ENCODE data around the gene XPO5.
"Not testable (repeated sequence)": the region's sequence is repeated elsewhere in the genome, so short reads cannot be mapped to it uniquely, and the experiment has no call there.

The XPO5 gene

GRCh38 chr6:43575772-43576551 is at the start of gene XPO5, which contains the start of gene POLH:
XPO5 (minus strand) TSS chr6:43576038; CDS start chr6:43575864, 174 bp downstream.
POLH (plus strand) TSS chr6:43576185; CDS start chr6:43582320, 6,135 bp downstream.
- peak; percentile 90 for DNase-seq (ENCODE audit: low read depth)

GRCh38 chr6:43625393-43625992 is 49.7 kb upstream of the XPO5 start:
- no peak for DNase-seq (ENCODE audit: low read depth)

DNA sequence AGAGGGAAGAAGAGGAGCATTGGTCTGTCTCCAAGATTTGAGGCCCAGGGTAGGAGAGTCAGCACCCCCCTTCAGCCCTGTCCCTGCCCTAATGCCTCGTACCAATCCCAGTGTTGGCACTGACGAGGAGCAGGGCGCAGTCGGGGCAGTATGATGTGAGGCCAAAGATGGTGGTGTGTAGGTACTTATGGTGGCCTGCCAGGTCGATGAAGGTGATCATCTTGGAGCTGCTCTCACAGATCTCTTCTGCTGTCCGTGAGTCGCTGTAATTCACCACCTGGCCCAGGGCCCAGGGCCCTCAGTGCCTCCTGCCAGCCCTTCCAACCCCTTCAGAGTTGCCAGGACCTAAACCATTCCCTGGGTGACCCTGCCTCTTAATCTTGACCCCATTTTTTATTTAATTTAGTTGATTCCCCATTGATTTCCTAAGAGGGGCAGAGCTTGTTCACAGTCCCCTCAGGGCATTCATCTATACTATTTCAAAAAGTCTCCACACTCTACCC is 49.0 kb upstream of the XPO5 start:
- no peak for DNase-seq (ENCODE audit: low read depth)

GRCh38 chr6:43623880-43624785 is 48.3 kb upstream of the XPO5 start:
- no peak for DNase-seq (ENCODE audit: low read depth)

DNA sequence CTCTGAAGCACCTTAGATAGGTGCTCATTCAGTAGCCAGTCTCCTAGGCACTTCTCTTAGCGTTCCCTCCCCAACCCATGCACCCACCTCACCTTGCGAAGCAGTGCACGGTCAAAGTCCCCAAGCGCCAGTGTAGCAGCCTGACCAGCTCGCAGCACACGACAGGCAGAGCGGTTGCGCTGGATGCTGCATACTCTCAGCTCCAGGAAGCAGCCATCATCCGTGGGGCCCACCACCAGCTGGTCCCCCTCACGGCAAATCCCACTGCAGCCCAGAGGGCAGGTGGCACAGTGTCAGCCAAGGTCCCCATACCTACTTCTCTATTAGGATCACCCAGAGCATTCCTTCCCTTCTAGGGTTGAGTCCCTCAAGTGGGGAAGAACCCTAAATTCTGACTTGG is 46.7 kb upstream of the XPO5 start:
- DNase-seq (ENCODE audit: low read depth): no peak

DNA sequence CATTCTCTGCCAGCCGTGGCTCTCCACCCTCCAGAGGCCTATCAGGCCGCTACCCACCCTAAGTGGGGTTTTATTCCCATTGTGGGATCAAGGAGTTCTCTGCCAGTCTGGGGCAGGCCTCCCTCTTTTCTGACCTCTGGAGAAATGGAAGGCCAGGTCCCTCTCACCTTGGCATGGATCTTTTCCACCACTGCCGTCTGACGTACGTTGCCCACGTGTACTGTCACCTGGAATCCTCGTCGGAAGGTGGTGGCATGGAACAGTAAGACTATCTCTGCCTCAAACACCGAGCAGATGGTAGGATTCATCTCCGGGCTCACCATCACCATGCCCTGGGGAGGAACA is 46.0 kb upstream of the XPO5 start:
- DNase-seq (ENCODE audit: low read depth): no peak

GRCh38 chr6:43621078-43621835 is 45.4 kb upstream of the XPO5 start:
- no peak for DNase-seq (ENCODE audit: low read depth)

- no peak for DNase-seq (ENCODE audit: low read depth)
These were observed 41.1 kb upstream of the XPO5 start for GRCh38 chr6:43616725-43617472.

GRCh38 chr6:43614396-43614730 is 38.5 kb upstream of the XPO5 start:
- no peak for DNase-seq (ENCODE audit: low read depth)

GRCh38 chr6:43613721-43614395 is 38.0 kb upstream of the XPO5 start:
- no peak for DNase-seq (ENCODE audit: low read depth)

- DNase-seq (ENCODE audit: low read depth): no peak
These were observed 34.6 kb upstream of the XPO5 start for GRCh38 chr6:43610431-43610830.

DNA sequence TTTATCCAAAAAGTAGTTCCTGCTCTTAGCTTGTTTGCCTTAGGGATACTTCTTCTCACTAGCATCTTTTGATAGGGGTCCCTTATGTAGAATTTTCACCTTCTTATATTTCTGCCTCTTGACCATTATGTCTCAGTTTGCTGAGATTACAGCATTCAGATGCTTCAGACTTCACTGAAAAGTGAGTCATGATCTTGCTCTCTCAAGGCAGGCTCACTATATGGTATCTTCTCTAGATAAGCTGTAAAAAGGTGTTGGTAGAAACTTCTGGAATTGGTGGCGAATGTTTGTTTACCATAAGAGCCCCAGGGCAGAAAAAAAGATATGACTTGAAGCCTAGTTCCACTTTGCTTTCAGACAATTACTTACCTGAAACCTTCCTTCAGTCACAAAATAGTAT is 33.6 kb upstream of the XPO5 start:
- DNase-seq (ENCODE audit: low read depth): no peak

- no peak for DNase-seq (ENCODE audit: low read depth)
These were observed 33.0 kb upstream of the XPO5 start for GRCh38 chr6:43608807-43609206.

DNA sequence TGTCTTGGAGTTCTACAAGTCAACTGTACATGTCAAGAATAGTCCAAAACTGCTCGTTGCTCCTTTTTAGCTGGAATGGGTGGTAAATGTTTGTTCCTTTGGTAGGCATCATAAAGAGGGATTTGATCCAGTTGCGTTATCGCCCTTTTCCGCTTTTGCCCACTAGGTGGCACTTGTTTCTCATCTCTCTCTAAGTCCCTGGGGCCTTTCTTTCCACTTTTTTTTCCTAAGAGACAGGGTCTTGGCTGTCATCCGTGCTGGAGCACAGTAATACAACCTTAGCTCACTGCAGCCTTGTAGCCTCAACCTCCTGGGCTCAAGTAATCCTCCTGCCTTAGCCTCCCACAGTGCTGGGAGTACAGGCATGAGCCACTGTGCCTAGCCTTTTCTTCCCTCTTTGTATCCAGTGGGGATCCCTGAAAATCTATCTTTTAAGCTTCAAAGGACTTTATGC is 32.5 kb upstream of the XPO5 start:
- DNase-seq (ENCODE audit: low read depth): peak; percentile 26

DNA sequence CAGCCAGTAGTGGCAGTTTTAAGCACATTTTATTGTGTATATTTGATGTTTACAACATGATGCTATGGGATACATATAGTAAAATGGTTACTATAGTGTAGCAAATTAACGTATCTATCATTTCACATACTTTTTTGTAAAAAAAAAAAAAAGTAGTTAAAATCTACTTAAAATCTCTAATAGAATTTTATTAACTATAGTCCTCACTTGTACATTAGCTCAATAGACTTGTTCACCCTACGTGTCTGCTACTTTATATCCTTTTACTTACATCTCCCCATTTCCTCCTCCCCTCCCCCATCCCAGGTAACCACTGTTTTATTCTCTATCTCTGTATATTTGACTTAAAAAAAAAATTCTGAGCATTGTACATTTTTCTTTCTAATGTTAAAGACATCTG is 30.2 kb upstream of the XPO5 start:
- no peak for DNase-seq (ENCODE audit: low read depth)

GRCh38 chr6:43604174-43604573 is 28.3 kb upstream of the XPO5 start:
- DNase-seq (ENCODE audit: low read depth): no peak

DNA sequence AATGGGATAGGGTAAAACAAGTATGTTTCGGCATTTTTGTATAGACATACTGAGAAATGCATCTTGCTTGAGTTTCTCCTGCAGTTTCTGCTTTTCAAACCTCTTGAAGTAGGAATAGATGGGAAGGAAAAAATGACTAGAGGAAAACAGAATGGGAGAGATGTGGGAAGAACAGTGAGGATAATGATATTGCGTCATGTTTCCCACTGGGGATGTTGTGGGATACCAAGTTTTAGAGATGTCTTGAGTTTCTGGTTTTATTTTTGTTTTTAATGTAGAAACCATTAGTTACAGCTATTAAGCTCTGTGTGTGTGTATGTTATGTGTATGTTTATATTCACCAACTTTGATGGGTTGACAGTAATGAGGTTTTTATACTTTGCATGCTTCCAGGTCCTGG is 24.8 kb upstream of the XPO5 start:
- no peak for DNase-seq (ENCODE audit: low read depth)

DNA sequence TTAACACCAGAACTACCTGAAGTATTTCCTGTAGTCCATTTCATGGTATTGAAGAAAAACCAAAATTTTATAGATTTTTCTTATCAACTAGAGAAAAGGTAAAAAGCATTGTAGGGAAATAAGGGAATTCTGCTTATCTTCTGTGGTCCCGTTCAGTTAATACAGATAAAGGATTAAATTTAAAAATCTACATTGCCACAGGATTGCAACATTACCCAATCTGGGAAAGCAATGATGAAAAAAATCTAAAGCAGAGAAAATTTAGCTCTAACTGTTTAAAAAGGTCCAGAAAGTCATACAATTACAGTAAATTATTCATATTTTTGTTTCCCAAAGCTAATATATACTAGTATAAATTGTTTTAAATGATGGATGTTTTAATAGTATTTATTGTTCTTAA is 18.1 kb upstream of the XPO5 start:
- no peak for DNase-seq (ENCODE audit: low read depth)

DNA sequence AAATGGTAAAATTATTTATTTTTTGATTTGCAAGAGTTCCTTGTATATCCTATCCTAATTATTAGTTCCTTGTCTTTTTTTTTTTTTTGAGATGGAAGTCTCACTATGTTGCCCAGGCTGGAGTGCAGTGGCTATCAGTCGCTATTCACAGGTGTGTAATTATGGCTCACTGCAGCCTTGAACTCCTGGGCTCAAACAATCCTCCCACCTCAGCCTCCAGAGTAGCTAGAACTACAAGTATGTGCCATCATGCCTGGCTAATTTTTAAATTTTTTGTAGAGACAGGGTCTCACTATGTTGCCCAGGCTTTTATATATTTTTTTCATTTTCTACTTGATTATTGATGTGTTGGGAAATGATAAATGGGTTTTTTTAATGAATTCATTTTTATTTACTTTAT is 13.7 kb upstream of the XPO5 start:
- not testable (repeated sequence) for DNase-seq (ENCODE audit: low read depth)

DNA sequence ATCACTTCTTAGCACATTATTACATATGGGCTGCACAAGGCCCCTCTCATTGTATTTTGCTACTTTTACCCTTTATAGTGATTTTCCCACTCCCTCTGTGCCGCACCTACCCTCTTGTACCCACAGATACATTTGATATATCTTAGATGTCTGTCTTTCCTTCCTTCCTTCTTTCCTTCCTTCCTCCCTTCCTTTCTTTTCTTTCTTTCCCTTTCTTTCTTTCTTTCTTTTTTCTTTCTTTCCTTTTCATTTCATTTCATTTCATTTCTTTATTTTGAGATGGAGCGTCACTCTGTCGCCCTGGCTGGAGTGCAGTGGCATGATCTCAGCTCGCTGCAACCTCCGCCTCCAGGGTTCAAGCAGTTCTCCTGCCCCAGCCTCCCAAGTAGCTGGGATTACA is 12.4 kb upstream of the XPO5 start:
- no peak for DNase-seq (ENCODE audit: low read depth)
